HT-29 (cell line): ENCODE measurements around the gene TMEM198. TPM values are rescaled to one million over a fixed set of nuclear protein-coding genes. Genes with fewer than 3 reads are reported as not detected.

ENCODE experiments used
- DNase-seq: peaks from one replicate; pipeline ENCODE4 v3.0.0-alpha.2; 2015; ENCODE audit warnings: low spot score
- total RNA-seq: library from RNA; depleted of rRNA; stranded (reverse); fragments of >200 nt; shearing (Covaris generic); gene quantifications from 2 replicates; pipeline ENCODE4 v1.2.3, GENCODE V29; 2014; rRNA removed

The TMEM198 gene
- 5.2 and 5.6 TPM in 2 replicates for total RNA-seq

GRCh38 chr2:219543596-219544358 is at the start of gene TMEM198, which contains the start of gene CHPF:
Gene TMEM198, plus strand, starts transcription at chr2:219544028. Its CDS starts 700 bp downstream, at chr2:219544728.
Gene CHPF, minus strand, starts transcription at chr2:219543809. Its CDS starts 271 bp downstream, at chr2:219543538.
- DNase-seq, result peak; percentile 91

GRCh38 chr2:219494952-219495530 is 48.8 kb upstream of the TMEM198 start:
- no peak for DNase-seq

GRCh38 chr2:219495531-219496122 is 48.2 kb upstream of the TMEM198 start:
- peak; percentile 53 for DNase-seq

GRCh38 chr2:219496247-219496824 is 47.5 kb upstream of the TMEM198 start:
- DNase-seq, result no peak

GRCh38 chr2:219496825-219497494 is 46.9 kb upstream of the TMEM198 start:
- no peak for DNase-seq

- peak; percentile 84 for DNase-seq
These were observed 46.1 kb upstream of the TMEM198 start for GRCh38 chr2:219497495-219498279.

- peak; percentile 97 for DNase-seq
These were observed 45.4 kb upstream of the TMEM198 start, which contains the start of gene GMPPA for GRCh38 chr2:219498280-219499057. Gene GMPPA, plus strand, starts transcription at chr2:219498891. Its CDS starts 1,085 bp downstream, at chr2:219499976.

GRCh38 chr2:219499058-219499307 is 44.8 kb upstream of the TMEM198 start:
- DNase-seq, result no peak

- no peak for DNase-seq
These were observed 44.3 kb upstream of the TMEM198 start for GRCh38 chr2:219499555-219499954.

- DNase-seq, result no peak
These were observed 43.7 kb upstream of the TMEM198 start for GRCh38 chr2:219500135-219500534.

- DNase-seq, result no peak
These were observed 42.0 kb upstream of the TMEM198 start for GRCh38 chr2:219501849-219502248.

- no peak for DNase-seq
These were observed 41.2 kb upstream of the TMEM198 start for GRCh38 chr2:219502618-219503017.

GRCh38 chr2:219505585-219505984 is 38.2 kb upstream of the TMEM198 start:
- DNase-seq, result no peak

GRCh38 chr2:219506153-219506801 is 37.6 kb upstream of the TMEM198 start:
- no peak for DNase-seq

GRCh38 chr2:219506802-219507526 is 36.9 kb upstream of the TMEM198 start:
- DNase-seq, result no peak

- no peak for DNase-seq
These were observed 36.0 kb upstream of the TMEM198 start for GRCh38 chr2:219507581-219508443.

GRCh38 chr2:219508444-219508734 is 35.4 kb upstream of the TMEM198 start:
- DNase-seq, result no peak
